Right ventricle myocardium inferior (tissue), 1 donor: ENCODE data around the gene CFHR2. TPM values are rescaled to one million over a fixed set of nuclear protein-coding genes. Genes with fewer than 3 reads are reported as not detected.
"Not testable (repeated sequence)": the region's sequence is repeated elsewhere in the genome, so short reads cannot be mapped to it uniquely, and the experiment has no call there.

Experiments
- ATAC-seq: fragments of 200-7000 bp; cut with Tn5 transposase; one replicate; pipeline ENCODE4 v1.9.1; 2020; ENCODE audit warnings: mild to moderate bottlenecking, moderate library complexity
- DNase-seq: peaks from one replicate; pipeline ENCODE4 v3.0.0; 2021; ENCODE audit errors: missing footprints
- intact Hi-C: fragments of 100-400 bp; cut with DNase I; formaldehyde crosslinking; loops from one replicate; pipeline ENCODE4 v1.11.0; 2022
- long read RNA-seq: library from polyadenylated mRNA; unstranded; transcript quantifications from one replicate; pipeline ENCODE4 v2.0.0, GENCODE V29; 2021
- total RNA-seq: library from RNA; stranded (reverse); fragmentation: NEBNext Ultra II Directional; extraction: Animal tissue kit (Norgen Biotek cat#: 25700); gene quantifications from one replicate; pipeline ENCODE4 v1.2.1, GENCODE V29; 2021
- donor health status: DM: no; HTN: yes; CAD: no; lungs with severe emphysema.

The CFHR2 gene
- not detected for total RNA-seq
- long read RNA-seq = 0 reads

DNA sequence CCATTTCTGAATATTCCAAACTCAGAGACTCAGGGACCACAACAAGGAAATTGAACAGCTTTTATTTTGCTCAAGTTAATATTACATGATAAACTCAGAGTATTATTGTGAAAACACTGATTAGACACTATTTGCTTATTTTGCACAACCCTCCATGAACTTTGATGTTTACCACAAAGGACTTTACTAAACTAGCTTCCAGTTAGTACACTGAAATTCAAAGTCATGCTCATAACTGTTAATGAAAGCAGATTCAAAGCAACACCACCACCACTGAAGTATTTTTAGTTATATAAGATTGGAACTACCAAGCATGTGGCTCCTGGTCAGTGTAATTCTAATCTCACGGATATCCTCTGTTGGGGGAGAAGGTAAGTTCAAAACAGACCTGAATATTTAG, at the start of gene CFHR2:
Gene CFHR2 (plus strand): TSS at position 171 of the 400 bp plus-strand sequence. CDS start 143 bp downstream, at position 314.
- DNase-seq, intact Hi-C loops, ATAC-seq: not testable (repeated sequence)

DNA sequence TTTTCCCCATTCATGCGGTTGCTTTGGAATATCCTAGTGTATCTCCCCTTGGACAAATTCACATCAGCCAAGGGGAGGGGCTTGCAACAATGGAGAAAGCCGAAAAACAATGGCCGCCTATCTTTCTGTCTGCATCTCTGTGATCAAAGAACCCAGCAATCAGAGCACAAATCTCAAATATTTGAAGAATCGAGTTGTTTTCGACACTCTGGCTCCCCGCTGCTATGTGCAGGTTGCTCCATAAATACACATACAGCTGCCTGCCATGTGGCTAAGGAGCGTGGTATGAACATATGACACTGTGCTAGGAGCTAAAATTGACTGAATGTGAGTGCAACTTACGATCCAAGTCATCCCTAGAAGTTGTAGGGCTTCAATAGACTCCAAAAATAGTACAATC, 47.2 kb upstream of the CFHR2 start:
- DNase-seq = no peak
- no peak for ATAC-seq

GRCh38 chr1:196897158-196897828, 46.2 kb upstream of the CFHR2 start:
- ATAC-seq = no peak
- no peak for DNase-seq
- intact Hi-C loops = no loop called here

More for the DNA sequence above, 47.2 kb upstream of the CFHR2 start:
- intact Hi-C loops = no loop called here

DNA sequence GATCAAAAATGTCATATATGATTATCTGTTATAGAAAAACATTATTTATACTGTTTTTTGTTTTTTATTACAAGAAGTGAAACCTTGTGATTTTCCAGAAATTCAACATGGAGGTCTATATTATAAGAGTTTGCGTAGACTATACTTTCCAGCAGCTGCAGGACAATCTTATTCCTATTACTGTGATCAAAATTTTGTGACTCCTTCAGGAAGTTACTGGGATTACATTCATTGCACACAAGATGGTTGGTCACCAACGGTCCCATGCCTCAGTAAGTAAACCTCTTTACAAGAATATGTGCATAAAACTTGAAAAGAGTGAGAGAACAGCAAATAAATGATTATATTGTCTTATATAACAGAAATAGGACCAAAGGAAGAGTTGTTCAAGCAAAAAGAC, 41.2 kb upstream of the CFHR2 start:
- intact Hi-C loops = no loop called here
- no peak for DNase-seq

DNA sequence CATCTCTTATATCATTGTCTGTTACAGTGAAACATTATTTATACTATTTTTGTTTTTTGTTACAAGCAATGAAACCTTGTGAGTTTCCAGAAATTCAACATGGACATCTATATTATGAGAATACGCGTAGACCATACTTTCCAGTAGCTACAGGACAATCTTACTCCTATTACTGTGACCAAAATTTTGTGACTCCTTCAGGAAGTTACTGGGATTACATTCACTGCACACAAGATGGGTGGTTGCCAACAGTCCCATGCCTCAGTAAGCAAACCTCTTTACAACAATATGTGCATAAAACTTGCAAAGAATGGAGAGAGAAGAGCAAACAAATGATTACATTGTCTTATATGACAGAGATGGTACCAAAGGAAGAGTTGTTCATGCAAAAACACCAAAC, 33.3 kb upstream of the CFHR2 start:
- intact Hi-C loops = no loop called here

More for the DNA sequence above, 41.2 kb upstream of the CFHR2 start:
- no peak for ATAC-seq

DNA sequence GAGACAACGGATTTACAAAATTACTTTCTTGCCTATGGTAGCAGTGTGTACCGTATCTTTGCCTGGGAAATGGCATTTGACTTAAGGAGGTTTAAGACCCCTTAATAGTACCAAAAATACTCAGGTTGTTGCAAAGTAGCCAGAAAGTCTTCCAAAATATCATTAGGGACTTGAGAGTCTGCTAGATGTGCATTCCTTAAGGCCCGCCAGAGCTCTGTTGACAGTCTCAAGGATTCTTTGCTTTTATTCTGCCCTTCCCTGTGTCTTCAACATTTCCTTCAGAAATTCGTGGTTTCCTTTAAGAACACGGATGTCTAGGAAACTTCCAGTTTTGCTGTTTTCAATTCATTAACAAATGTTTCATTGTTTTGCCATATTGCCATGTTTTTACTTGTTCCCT, 31.3 kb upstream of the CFHR2 start:
- ATAC-seq, DNase-seq, intact Hi-C loops: not testable (repeated sequence)

More for the DNA sequence above, 33.3 kb upstream of the CFHR2 start:
- ATAC-seq (no peak), DNase-seq (no peak)

DNA sequence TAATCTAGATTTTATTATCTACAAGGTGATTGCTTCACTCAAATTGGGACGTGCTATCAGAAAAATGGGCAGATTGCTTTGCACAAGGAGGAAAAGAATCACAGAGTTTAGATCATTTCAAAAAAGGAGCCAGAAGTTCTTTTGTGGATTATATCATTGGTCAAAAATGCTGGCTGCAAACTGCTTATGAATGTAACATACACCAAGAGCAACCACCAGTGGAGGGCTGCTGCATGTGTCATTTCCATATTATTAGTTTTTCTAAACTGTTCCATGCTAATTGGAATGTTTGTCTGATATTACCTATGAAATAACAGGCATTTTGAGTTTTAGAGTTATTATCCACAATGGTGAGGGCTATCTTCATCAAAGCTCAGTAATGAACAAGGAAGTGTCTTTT, 16.7 kb upstream of the CFHR2 start:
- intact Hi-C loops, DNase-seq, ATAC-seq: not testable (repeated sequence)

DNA sequence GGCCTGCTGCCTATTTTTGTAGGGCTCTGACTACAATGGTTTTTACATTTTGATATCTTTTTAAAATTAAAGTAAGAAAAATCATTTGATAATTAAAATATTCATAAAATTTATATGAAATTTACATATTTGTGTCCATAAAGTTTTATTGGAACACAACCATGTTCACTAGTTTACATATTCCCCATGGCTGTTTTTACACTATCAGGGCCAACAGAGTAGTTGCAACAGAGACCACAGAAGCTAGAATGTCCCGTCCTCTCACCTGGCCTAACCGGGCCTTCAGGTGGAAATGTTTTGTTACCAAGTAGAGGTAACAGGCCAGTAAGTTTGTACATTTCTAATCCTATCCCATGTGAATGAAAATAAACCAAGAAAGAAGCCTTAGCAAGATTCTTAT, 10.7 kb upstream of the CFHR2 start:
- ATAC-seq, DNase-seq, intact Hi-C loops: not testable (repeated sequence)

- ATAC-seq = no peak
- intact Hi-C loops = no loop called here
- DNase-seq = no peak
Observed at GRCh38 chr1:196933531-196934189, 9.9 kb upstream of the CFHR2 start.

DNA sequence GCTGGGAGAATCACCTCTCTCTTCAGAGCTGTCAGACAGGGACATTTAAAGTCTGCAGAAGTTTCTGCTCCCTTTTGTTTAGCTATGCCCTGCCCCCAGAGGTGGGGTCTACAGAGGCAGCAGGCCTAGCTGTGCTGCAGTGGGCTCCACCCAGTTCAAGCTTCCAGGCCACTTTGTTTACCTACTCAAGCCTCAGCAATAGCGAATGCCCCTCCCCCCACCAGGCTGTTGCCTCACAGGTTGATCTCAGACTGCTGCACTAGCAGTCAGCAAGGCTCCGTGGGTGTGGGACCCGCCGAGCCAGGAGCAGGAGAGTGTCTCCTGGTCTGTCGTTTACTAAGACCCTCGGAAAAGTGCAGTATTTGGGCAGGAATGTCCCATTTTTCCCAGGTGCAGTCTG, 2.1 kb upstream of the CFHR2 start:
- DNase-seq, ATAC-seq, intact Hi-C loops: not testable (repeated sequence)

DNA sequence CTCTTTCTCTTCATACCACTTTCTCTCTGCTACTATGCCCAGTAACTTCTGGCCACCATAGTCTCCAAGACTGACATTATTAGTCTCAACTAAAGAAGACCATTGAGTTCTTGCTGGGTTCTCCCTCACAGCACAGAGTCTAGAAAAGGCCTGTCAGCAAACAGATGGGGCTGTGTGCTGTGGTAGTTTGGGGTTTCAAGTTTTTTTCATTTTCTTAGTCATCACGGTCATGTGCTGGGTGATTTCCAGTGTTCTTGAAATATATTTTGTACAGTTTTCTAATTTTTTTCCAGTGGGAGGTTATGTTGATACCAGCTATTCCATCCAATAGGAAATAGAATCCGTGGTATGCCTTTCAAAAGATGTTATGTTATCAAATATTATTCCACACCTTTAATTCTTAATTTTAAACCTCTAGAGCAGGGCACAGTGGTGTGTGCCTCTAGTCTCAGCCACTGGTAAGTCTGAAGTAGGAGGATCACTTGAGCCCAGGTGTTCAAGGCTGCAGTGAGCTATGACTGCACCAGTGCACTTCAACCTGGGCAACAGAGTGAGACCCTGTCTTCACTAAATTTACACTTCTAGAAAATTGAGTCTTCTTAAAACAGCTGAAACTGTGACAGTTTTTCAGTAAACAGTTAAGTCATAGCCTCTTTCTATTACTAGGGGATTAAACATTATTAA, 8.3 kb downstream of the CFHR2 start:
- ATAC-seq (no peak), DNase-seq (no peak)
- intact Hi-C loops = no loop called here

DNA sequence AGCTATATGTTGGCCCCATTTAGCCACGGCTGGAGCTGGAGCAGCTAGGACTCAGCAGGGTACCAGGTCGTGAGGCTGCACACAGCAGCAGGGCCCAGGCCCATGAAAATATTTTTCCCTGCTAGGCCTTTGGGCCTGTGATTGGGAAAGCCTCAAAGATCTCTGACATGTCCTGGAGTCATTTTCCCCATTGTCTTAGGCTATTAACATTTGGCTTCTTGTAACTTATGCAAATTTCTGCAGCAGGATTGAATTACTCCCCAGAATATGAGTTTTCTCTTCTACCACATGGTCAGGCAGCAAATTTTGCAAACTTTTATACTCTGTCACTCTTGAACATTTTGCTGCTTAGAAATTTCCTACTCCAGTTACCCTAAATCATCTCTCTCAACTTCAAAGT, 11.2 kb downstream of the CFHR2 start:
- no peak for DNase-seq
- intact Hi-C loops = no loop called here
- no peak for ATAC-seq

- ATAC-seq = no peak
- DNase-seq = no peak
- intact Hi-C loops = no loop called here
Observed at GRCh38 chr1:196955926-196956325, 12.4 kb downstream of the CFHR2 start.

GRCh38 chr1:196960854-196961253, 17.3 kb downstream of the CFHR2 start:
- intact Hi-C loops = no loop called here
- ATAC-seq (no peak), DNase-seq (no peak)

GRCh38 chr1:196970182-196970581, 26.6 kb downstream of the CFHR2 start:
- intact Hi-C loops = no loop called here
- DNase-seq = no peak
- ATAC-seq = no peak

GRCh38 chr1:196976278-196976677, 32.7 kb downstream of the CFHR2 start:
- DNase-seq = no peak
- intact Hi-C loops = no loop called here
- ATAC-seq = no peak

DNA sequence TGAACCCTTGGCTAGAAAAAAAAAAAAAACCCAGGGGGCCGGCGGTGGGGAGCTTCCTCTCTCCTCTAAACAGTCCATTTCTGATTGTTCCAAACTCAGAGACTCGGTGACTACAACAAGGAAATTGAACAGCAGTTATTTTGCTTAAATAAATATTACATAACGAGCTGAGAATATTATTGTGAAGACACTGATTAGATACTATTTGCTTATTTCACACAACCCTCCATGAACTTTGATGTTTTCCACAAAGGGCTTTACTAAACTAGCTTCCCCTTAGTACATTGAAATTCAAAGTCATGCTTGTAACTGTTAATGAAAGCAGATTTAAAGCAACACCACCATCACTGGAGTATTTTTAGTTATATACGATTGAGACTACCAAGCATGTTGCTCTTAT, 33.7 kb downstream of the CFHR2 start, which contains the start of gene CFHR5:
Gene CFHR5 (plus strand): TSS at position 279 of the 400 bp plus-strand sequence. CDS start 109 bp downstream, at position 388.
- intact Hi-C loops = no loop called here
- DNase-seq (no peak), ATAC-seq (no peak)

DNA sequence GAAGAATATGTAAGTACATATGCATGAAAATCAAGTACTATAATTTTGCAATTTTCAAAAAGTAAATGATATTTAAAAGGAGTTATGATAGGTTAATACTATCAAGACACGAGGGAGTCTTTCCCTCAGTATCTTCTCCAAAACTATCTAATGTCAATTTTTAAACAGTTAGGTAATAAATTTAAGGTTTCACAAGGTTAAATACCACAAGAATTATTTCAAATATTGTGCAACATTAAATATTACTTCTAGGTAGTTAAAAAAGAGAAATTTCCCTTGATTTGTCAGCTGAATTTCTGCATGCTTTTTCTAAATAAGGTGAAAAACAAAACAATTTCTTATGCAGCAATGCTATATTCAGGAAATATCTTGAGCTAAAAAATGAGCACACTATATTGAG, 37.3 kb downstream of the CFHR2 start:
- intact Hi-C loops = no loop called here
- DNase-seq = no peak
- no peak for ATAC-seq

GRCh38 chr1:196982247-196982646, 38.7 kb downstream of the CFHR2 start:
- ATAC-seq, intact Hi-C loops, DNase-seq: not testable (repeated sequence)
